Fibroblast of lung (primary cell): ENCODE data around the gene RPS6KC1.

Experiments used
- CTCF ChIP-seq, 2 donors: IDR thresholded peaks in 1 of 2; conservative IDR thresholded peaks in 1 of 2; 1 replicate in 1 of 2; 2 replicates in 1 of 2; pipeline ENCODE4 v1.5.1; 2011 to 2012; ENCODE audit warnings: low read length in 2 of 2, control low read depth in 1 of 2, inconsistent platforms in 1 of 2, low read depth in 1 of 2, mild to moderate bottlenecking in 1 of 2
- EZH2 ChIP-seq: IDR thresholded peaks from 2 replicates; pipeline ENCODE4 v1.5.1; 2012; ENCODE audit warnings: low read length, control low read depth, mild to moderate bottlenecking; ENCODE audit errors: missing control alignments

- TF ChIP-seq CTCF (conservative IDR thresholded peaks at IDR 0.05 in 1 of 2, IDR thresholded peaks at IDR 0.05 in 1 of 2; ENCODE audit: low read depth in 1 of 2, low read length in 2 of 2) (no peak), EZH2 (no peak)
Measured at GRCh38 chr1:213163278-213163711, 112.3 kb downstream of the RPS6KC1 start.
